GM21619 (cell line): ENCODE results near the gene MC1R.
"Not testable (repeated sequence)": the region's sequence is repeated elsewhere in the genome, so short reads cannot be mapped to it uniquely, and the experiment has no call there.

Experiments
- ATAC-seq: cut with Tn5 transposase; IDR thresholded peaks from one replicate; pipeline ENCODE4 v1.9.1; 2021; ENCODE audit not compliant: unreplicated experiment

MC1R gene

DNA sequence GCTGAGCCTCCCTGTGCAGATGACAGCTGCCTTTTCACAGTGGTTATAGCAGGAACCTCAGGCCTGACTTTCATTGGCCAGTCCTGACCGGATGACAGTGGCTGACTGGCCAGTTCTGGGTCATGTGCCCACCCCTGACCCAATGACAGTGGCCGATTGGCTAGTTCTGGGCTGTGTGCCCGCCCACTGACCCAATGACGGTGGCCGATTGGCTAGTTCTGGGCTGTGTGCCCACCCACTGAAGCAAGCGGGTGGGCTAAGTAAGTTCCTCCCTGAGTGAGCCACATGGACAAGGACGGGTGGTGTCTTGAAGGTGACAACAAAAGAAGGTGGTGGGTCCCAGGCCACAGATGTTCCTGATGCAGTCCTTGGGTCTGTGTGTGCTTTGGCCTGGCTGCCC is 39.4 kb downstream of the MC1R start:
- no peak for ATAC-seq

DNA sequence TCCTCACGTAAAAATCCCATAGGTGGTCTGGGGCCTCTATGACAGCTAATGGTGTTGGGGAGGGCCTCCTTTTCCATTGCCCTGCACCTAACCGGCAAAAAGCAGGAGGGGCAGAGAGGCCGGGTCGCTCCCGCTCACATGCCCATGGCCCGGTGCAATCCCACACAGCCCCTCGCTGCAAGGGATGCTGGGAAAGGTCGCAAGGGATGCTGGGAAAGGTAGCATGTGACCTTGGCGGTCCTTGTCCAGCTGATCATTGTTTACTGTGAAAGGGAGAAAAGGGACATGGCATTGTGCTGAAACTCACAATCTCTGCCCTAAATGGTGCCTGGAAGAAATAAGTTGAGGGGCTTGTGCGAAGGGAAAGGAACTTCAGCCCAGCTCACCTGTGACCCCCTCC is 39.9 kb downstream of the MC1R start:
- ATAC-seq: no peak

DNA sequence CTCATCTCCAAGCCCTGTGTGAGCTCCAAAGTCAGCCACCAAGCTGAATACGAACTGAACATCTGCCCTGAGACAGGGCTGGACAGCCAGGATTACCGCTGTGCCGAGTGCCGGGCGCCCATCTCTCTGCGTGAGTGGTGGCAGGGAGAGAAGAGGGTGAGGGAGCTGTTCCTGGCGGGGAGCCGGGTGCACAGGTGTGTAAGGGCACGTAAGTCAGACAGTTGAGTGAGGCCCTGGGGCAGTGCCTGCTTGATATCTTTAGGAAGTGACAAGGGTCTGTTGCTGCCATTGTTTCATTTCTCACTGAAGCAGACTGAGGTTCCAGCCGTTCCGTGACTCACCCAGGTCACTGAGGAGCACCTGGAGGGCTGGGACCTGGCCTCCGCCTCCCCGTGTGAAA is 42.3 kb downstream of the MC1R start:
- ATAC-seq: no peak

DNA sequence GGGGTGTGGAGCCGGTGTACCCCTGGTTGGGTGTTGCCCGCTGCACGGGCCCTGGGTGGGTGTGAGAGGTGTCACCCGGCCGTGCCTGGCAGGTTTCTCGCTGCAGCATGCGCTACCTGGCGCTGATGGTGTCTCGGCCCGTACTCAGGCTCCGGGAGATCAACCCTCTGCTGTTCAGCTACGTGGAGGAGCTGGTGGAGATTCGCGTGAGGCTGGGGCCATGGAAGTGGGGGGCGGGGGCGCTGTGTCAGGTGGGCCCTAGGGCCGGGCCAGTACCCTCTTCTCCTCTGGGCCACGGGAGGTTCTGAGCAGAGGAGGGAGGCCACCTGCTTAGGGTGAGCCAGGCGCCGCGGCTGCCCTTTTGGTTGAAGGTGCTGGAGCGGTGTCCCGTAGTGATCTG is 43.3 kb downstream of the MC1R start:
- no peak for ATAC-seq

DNA sequence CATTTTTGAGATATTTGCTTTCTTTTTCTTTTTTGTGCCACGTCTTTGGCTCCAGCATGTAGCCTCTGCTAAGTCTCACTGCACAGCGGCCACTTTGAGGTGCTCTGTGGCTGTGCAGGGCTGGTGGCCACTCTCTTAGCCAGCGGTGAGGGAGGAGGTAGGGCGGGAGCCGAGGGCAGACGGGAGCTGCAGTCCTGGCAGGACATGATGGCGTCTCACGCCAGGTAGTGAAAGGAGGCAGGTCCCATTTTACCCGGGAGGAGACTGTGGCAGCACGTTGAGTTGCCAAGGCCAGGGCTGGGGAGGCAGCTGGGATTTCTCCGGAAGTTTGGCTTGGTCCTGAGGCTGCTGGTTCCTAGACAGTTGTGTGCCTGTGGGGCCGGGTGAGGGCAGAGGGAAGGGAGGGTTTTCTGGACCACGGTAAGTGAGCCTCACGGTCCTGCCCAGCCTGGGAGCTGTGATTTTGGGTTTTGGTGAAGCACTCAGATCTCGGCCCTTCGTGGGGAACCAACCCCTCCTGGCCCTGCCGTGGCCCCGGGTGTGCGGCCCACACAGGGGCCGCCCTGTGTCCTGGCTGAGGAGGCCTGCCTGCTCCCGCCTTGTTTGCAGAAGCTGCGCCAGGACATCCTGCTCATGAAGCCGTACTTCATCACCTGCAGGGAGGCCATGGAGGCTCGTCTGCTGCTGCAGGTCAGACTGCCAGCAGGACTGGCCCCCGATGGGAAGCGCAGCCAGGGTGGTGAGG is 44.3 kb downstream of the MC1R start:
- no peak for ATAC-seq

DNA sequence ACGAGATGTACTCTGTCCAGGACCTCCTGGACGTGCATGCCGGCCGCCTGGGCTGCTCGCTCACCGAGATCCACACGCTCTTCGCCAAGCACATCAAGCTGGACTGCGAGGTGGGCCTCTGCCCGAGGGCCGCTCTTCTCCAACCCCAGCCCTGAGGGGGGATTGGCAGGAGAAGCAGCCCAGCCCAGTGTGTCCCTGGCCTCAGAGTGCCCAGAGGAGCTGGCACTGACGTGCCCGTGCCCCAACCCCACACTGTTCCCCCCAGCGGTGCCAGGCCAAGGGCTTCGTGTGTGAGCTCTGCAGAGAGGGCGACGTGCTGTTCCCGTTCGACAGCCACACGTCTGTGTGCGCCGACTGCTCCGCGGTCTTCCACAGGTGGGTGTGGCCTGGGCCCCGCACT is 45.5 kb downstream of the MC1R start:
- no peak for ATAC-seq

DNA sequence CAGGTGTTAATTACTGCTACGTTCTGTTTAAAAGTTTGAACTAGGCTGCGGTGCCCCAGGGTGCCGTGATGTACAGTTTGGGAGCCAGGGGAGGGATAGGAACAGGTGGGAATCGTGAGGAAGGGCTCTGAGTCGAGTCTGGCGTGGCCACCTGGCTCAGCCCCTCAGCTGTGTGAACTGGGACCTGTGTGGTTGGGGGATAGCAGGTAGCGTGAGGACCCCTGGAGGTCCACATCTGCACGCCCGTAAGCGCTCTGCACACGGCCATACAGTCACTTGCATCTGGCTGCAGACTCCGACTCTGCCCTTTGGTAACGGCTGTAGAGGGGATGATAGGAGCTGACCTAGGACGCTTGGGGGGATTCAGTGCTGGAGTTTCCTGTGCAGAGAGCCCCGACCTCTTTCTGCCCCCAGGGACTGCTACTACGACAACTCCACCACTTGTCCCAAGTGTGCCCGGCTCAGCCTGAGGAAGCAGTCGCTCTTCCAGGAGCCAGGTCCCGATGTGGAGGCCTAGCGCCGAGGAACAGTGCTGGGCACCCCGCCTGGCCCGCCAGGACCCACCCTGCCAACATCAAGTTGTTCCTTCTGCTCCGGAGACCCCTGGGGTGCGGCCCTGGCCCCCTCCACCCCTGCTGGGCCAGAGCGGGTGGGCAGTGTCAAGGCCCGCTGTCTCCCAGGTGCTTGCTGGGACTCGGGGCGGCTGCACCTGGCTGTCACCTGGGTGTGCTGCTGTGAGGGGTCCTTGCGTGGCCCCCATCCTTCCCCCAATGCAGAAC is 47.0 kb downstream of the MC1R start:
- no peak for ATAC-seq

DNA sequence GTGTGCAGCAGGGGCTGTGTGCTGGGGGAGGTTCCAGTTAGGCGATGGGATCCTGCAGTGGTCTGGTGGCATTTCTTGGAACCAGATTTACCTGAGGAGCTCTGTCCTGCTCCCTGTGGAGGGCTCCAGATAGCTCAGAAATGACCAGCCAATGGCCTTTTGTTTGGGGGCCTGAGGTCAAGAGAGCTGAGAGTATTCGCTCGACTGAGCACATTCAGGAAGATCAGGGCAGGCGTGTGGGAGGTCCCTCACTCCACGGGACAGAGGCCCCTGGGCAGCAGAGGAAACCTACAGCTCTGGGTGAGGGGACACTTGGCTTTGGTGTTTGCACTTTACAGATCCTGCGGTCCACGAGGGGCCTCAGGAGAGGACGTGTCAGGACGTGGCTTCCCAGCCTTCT is 48.1 kb downstream of the MC1R start:
- no peak for ATAC-seq

DNA sequence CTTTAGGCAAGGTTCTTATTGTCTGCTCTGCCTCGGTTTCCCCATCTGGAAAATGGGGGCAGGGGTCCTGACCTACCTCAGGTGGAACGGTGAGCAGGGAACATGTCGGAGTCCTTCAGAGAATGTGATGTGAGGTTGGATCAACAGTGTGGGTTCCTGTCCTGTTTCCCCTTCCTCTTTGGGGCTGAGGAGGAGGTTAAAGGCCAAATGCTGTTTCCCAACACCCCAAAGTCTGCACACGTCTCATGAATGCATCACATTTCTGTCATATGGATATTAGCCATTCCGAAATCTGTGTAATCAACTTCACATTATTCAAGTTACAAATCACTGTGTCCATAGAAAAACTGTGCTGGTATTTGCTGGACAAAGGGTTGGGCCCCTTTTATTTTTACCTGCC is 48.8 kb downstream of the MC1R start:
- ATAC-seq: not testable (repeated sequence)

DNA sequence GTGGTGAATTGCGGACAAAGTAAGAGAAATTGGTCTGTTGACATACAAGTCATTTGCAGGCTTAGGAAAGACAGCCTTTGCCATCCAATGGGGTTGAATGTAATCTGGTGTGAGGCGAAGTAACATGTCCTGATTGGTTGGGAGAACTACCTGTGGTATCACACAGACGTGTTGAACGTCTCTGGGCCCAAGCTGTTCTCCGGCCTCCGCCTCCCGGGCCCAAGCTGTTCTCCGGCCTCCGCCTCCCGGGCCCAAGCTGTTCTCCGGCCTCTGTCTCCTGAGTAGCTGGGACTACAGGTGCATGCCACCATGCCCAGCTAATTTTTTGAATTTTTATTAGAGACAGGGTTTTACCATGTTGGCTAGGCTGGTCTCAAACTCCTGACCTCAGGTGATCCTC is 49.4 kb downstream of the MC1R start:
- ATAC-seq: not testable (repeated sequence)

DNA sequence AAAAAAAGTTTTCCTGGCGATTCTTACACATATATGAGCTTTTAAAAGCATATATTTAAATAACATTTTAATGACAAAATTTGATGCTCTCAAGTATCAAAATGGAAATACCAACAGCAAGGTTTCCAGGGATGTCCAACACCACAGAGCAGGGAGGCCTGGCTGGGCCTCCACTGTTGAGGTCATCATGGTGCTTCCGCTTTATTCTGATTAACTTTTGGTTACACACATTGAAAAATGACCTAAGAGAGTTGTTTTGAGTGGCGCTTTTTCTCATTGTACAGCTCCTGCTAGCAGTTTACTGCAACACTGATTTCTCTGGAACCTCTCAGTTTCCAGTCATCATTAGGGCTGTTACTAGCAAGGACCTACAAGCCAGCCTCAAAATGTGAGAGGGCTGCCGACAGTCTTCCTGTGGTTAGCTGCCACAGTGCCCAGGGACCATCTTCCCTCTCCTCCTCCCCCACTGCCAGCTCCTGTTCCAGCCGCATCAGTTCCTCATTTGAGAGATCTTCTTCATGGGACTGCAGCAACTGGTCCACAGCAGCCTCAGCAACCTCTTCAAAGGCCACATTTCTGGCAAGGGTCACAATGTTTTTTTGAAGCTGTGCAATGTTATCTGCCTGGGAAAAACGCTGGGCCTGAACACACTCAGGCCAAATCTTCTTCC is 51.2 kb downstream of the MC1R start:
- ATAC-seq: no peak
